22Rv1 (cell line): ENCODE data around the gene C1orf122.

Experiments used
- H3K27ac ChIP-seq: fragments of 450-650 bp; 2 replicates; pipeline ENCODE4 v1.5.1; 2017
- CTCF ChIP-seq: fragments of 450-650 bp; IDR thresholded peaks from 2 replicates; pipeline ENCODE4 v1.5.1; 2017; ENCODE audit warnings: mild to moderate bottlenecking
- ZFX ChIP-seq: fragments of 450-650 bp; IDR thresholded peaks from 2 replicates; pipeline ENCODE4 v1.6.1; 2017; ENCODE audit warnings: antibody characterized with exemption, borderline replicate concordance

The C1orf122 gene

GRCh38 chr1:37821481-37821880 lies 13.9 kb downstream of the C1orf122 start:
- TF ChIP-seq CTCF (no peak), ZFX (no peak)

GRCh38 chr1:37822906-37823815 lies 15.6 kb downstream of the C1orf122 start:
- TF ChIP-seq CTCF (no peak), ZFX (no peak)

More at GRCh38 chr1:37821481-37821880, 13.9 kb downstream of the C1orf122 start:
- no peak overlapping the region for H3K27ac ChIP-seq

GRCh38 chr1:37824001-37824400 lies 16.4 kb downstream of the C1orf122 start:
- H3K27ac ChIP-seq, result no peak overlapping the region
- TF ChIP-seq ZFX (no peak), CTCF (no peak)

More at GRCh38 chr1:37822906-37823815, 15.6 kb downstream of the C1orf122 start:
- no peak overlapping the region for H3K27ac ChIP-seq

- H3K27ac ChIP-seq, result no peak overlapping the region
- no peak for TF ChIP-seq ZFX
- no peak for TF ChIP-seq CTCF
Measured at GRCh38 chr1:37825506-37825905, 17.9 kb downstream of the C1orf122 start.

GRCh38 chr1:37828410-37829074 lies 21.0 kb downstream of the C1orf122 start:
- H3K27ac ChIP-seq, result no peak overlapping the region
- TF ChIP-seq ZFX, result no peak
- no peak for TF ChIP-seq CTCF

GRCh38 chr1:37831109-37831508 lies 23.5 kb downstream of the C1orf122 start:
- TF ChIP-seq ZFX (no peak), CTCF (no peak)
- H3K27ac ChIP-seq, result no peak overlapping the region

GRCh38 chr1:37831809-37832208 lies 24.2 kb downstream of the C1orf122 start:
- TF ChIP-seq CTCF (no peak), ZFX (no peak)
- H3K27ac ChIP-seq, result no peak overlapping the region
